OCI-LY3 (cell line): ENCODE data around the gene RAPGEFL1.
"Not testable (repeated sequence)": the region's sequence is repeated elsewhere in the genome, so short reads cannot be mapped to it uniquely, and the experiment has no call there.

Source experiments
- EZH2phosphoT487 ChIP-seq: fragments of 200-600 bp; shearing (Covaris generic); IDR thresholded peaks from 2 replicates; pipeline ENCODE4 v1.6.1; 2018; ENCODE audit warnings: antibody characterized with exemption, mixed run types, low read depth
- TF ChIP-seq, protein P1 (sequence below): fragments of 200-600, 300-600 bp; sonication (generic); IDR thresholded peaks from 2 replicates; pipeline ENCODE4 v1.5.1; 2014; ENCODE audit warnings: antibody characterized with exemption, low read length, low read depth

- TF ChIP-seq, protein P1, sequence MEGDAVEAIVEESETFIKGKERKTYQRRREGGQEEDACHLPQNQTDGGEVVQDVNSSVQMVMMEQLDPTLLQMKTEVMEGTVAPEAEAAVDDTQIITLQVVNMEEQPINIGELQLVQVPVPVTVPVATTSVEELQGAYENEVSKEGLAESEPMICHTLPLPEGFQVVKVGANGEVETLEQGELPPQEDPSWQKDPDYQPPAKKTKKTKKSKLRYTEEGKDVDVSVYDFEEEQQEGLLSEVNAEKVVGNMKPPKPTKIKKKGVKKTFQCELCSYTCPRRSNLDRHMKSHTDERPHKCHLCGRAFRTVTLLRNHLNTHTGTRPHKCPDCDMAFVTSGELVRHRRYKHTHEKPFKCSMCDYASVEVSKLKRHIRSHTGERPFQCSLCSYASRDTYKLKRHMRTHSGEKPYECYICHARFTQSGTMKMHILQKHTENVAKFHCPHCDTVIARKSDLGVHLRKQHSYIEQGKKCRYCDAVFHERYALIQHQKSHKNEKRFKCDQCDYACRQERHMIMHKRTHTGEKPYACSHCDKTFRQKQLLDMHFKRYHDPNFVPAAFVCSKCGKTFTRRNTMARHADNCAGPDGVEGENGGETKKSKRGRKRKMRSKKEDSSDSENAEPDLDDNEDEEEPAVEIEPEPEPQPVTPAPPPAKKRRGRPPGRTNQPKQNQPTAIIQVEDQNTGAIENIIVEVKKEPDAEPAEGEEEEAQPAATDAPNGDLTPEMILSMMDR, result not testable (repeated sequence)
- TF ChIP-seq EZH2phosphoT487, result not testable (repeated sequence)
These were observed 36.6 kb downstream of the RAPGEFL1 start for GRCh38 chr17:40213914-40214313.
